NCI-H2196 (cell line): ENCODE measurements around the gene KCNMA1.
A peak's percentile ranks its signal among the peaks of the same experiment; 100 is the strongest.
"Not testable (repeated sequence)": the region's sequence is repeated elsewhere in the genome, so short reads cannot be mapped to it uniquely, and the experiment has no call there.

Experiments
- DNase-seq: peaks from one replicate; lab custom pipeline; 2025; ENCODE audit not compliant: unreplicated experiment; lab: John Stamatoyannopoulos, UW

The KCNMA1 gene

DNA sequence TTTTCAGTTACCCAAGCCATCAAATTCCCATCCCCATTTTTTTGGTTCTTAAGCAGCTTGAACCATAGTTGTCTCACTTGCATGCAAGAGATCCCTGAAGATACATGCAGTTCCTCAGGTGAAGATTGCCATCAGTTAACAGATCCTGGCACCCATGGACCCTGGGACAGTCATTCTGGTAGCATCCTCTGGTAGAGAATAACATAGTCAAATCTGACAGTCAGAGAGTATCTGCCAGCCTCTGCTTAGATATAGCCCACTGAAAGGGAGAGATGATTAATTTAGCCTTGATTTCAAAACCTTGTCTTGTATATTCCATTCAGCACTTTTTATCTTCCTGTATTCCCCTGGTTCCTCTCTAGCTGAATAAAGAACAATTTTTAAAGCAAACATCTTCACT, 280.4 kb downstream of the KCNMA1 start:
- DNase-seq = no peak

DNA sequence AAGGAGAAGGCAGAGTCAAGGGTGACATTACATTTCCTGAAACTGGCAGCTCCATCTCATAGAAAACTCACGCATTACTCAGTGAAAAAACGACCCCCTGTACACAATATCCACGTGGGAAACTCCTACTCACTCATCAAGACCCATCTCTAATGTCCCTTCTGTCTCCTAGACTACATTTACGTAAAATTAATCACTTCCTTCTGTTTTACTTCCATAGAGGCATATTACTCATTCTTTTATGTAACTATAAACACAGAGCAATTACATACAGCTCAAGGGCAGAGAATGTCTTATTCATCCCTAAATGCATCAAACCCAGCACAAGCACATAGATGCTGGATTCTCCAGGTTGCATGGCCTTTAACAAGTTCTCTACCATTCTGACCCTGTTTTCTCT, 281.8 kb downstream of the KCNMA1 start:
- no peak for DNase-seq

DNA sequence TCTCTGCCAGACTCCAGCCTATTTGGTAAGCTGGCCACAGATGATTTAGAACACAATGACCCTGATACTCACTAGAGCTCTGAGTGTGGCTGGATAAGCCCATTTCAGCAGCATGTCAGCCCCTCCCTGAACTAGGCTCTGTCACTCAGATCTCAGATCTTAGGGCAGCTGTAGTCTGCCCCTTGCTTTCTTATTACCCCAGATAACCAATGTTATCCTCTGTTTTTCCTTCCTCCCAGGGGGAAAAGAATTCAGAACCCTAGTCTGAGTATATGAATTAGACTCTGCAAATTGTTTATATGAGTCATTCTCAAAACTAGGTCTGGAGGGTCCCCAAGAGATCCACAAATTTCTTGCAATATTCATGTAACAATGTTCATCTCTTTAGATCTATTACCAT, 286.2 kb downstream of the KCNMA1 start:
- no peak for DNase-seq

DNA sequence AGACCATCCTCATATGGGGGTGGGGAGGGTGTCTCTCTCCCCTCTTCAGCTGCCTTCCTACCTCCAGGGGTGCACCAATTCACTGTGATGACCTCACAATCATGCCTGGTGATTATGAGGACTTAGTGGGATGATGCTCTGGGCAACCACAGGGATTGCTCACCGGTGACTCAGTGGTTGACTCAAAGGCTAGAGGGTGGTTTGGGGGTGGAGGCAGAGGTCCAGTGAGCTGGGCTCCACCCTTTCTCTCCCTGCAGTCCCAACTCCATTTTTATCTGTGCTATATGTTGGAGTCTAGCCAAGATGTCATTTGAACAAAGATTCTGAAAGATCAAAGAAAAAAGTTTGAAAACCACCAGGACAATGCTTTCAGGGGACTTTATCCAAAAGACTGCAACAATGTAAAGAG, 286.9 kb downstream of the KCNMA1 start:
- DNase-seq = no peak

DNA sequence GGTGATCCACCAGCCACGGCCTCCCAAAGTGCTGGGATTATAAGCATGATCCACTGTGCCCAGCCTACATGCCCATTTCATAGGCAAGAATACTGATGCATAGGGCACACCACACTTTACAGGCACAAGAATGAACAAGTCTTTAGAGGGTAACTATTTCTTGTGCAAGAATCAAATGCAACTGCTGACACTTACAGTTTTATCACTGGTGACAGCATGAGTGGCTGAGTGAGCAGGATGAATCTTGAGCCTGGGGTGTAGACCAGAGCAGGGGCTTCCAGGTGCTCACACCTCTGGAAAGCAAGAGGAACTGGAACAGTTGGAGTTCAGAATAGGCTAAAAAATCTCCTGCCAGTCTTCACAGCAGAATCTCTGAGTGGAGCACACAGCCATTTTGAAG, 287.5 kb downstream of the KCNMA1 start:
- no peak for DNase-seq

DNA sequence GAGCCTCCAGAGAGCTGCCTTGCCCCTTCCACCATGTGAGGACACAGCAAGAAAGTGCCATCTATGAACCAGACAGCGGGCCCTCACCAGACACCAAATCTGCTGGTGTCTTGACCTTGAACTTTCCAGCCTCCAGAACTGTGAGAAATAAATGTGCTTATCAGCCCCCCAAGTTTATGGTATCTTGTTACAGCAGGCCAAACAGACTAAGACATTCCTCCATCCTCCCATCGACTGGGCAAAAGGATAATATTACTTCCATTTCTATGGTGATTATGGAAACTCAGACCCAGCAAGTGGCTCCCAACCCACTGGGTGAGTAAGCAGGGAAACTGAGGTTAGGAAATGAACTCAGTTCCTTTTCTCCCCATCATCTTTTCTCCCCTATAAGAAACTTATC, 288.4 kb downstream of the KCNMA1 start:
- DNase-seq = no peak

DNA sequence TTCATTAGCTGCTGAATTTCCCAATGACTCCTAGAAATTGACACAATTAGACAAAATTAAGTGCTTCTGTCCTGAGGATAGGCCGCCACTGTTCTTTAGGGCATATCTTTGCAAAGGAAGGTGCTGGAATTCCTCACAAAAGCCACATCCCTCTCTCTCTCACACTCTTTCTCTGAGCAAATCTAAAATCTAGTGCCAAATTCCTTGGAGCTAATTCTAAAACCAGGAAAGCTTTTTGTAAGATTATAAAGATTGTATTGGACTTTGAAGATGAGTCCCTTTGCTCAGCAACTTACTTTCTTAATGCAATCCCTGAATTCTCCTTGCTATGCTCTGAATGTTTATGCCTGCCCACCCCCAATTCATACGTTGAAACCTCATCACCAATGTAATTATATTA, 288.9 kb downstream of the KCNMA1 start:
- no peak for DNase-seq

DNA sequence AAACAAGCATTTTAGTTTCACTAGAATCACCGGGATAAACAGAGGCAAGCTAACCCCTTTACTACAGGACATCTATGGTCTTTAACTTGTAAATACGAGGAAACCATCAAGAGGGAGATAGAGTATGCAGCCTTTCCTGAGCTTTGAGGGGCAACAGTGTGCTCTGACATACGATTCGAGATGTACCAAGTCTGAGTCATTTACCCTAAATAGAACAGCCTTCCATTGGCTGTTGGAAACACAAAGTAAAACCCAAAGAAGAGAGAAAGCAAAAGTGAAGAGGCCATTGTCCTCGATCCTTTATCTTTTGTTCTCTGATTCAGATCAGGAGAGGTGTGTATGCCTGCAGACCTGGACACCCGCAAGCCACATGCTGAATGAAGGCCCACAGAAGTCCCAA, 289.5 kb downstream of the KCNMA1 start:
- no peak for DNase-seq

DNA sequence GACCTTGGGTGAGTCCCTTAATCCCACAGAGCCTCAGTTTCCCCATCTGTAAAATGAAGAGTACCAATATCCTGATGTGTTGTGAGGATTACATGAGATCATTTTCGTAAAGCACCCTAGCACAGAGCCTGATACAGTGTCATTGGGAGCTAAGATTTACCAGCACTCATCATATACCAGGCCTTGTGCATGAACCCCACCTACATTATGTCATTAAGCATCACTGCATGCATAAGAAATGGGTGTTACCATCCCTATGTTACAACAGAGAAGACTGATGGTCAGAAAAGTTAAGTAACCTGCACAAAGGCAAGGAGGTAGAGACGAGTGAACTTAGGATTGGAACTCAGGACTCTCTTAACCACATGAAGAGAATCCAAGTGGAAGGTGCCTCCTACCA, 290.6 kb downstream of the KCNMA1 start:
- no peak for DNase-seq

DNA sequence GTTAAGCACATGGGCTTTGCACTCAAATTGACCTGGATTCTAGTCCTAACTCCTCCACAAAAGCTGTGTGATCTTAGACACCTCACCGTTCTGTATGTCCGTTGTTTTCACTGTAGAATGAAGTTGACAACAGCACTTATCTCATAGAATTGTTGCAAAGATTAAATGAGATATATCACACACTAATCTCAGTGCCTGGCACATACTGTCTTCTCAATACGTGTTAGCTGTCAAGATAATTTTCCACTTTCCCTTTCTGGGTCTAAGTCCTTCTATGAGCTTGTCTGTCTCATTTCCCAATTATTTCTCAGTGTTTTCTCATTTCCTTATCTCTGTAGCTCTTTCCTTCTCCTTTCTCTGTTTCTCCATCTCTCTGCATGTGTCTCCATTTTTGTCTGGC, 296.6 kb downstream of the KCNMA1 start:
- no peak for DNase-seq

DNA sequence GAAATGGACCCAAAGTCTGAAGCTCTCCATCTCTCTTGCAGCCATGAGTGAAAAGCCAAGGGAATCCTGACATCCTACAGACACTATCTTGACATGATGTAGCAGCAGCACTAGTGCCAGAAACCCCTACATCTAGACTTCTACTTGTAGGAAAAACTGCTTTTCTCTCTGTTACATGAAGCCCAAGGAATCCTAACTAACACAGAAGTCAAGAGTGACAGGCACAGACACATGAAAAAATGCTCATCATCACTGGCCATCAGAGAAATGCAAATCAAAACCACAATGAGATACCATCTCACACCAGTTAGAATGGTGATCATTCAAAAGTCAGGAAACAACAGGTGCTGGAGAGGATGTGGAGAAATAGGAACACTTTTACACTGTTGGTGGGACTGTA, 297.7 kb downstream of the KCNMA1 start:
- DNase-seq = not testable (repeated sequence)

DNA sequence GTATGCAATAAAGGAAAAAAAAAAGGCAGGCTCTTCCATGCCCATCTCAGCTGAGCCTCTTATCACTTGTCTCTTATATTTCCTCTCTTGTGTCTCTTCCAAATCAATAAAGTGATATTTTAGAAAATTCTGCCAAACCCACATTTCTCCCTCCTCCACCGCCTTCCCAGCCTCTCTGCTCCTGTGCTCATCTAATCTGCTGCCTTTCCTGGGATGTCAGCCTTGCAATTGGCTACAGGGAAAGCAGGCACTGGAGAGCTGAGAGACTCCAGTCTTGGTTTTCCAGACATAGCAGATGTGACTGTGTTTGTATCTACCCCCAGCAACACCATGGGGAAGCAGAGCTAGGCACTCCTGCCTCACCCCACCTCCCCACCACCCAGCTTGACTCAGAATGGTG, 298.4 kb downstream of the KCNMA1 start:
- no peak for DNase-seq

DNA sequence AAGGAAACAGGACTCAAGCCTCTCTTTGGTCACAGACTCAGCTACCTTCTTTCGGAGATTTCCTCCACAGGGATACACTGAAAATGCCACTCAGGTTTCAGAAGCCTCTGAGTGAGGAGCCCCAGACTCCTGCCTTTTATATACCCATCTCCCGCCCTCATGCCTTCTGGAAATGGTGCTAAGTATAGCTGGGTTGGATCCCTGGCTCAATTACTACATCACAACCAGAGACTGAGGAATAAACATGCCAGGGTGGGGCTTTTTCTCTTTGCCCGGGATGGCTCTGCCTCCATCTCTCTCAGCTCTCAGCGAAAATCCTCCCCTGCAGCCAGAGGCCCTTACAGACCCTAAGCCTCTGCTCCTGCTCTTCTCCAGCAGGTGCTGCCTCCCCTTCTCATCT, 299.5 kb downstream of the KCNMA1 start:
- no peak for DNase-seq

DNA sequence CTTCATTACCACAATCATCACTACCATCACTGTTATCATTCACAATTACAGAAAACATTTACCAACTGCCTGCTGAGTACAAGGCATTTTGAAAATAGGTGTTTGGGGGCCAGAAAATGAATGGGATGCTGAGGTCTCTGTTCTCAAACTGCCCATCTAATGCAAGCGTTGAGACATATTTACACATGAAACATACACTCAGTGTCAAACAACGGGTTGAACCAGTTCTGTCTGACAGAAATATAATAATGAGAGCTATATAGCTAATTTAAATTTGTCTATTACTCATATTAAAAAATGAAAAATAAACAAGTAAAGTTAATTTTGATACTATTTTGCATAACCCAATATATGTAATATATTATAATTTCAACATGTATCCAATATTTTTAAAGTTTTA, 303.1 kb downstream of the KCNMA1 start:
- DNase-seq = no peak

DNA sequence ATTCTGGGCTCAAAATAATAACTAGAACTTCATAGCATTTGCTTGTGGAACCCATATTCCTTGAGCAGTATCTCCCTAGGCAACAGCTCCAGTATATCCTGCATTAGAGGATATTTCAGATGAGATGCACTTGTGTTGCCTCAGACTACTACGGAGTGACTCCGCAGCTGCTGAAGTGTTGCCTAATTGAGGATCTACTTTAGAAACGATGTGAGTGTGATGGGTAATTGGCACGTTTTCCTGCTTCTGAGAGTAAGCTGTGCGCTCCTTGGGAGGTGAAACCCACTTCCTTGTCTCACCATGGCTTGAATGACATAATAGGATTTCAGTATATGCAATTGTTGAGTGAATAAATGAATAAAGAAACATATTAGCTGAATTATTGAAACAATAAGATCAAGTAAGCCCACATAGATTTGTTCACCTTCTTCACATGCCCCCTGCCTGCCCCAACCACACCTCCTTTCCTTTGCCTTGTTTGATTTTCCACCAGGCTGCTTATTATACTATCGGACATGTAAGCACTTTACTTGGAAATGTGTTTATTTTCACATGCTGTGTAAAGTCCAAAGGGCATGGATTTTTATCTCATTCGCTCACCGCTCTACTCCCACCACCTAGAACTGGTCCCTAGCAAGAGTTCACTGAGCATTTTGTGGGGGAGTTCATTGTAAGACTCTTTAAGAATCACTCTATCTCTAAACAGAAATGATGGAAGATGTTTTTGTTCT, 303.8 kb downstream of the KCNMA1 start:
- no peak for DNase-seq

DNA sequence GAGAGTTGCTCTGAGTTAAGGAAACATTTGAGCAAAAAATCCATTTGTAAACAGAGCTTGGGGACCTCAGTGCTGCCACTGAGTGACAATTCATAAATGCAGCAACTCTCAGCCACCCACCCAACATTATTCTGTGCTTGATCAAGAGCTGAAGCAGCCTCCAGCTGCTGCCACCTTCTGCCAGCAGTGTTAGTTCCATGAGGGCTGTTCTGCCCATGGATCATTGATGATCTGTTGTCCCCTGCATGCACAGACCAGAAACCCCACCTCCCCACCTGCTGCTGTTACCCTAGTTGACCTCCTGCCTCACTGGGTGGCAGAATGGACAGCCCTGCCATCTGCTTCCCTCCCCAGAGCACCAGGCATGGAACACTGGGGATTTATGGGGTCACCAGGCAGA, 305.4 kb downstream of the KCNMA1 start:
- DNase-seq = no peak

DNA sequence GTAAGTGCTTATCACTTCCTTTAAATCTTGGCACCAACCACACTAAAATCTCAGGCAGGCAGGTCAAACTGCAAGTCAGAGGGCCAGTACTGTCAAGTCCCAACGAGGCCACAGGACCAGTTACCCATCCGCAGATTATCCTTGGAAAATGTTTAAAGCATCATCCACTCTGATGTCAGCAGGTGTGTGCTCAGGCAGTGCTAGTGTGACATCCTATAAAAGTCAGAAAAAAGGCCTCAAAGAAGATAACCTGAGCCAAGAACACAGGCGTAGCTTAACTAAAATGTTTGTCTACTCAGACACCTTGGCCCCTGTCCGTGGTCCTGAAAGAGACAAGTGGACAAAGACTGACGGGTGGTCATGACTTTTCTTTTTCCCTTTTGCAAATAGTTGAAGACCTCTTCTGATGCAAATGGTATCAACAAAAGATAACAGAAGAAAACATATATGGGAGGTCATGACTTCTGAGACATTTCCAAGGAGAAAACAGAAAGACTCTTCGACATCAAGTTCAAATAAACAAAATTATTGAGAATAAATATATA, 309.3 kb downstream of the KCNMA1 start:
- DNase-seq = no peak

DNA sequence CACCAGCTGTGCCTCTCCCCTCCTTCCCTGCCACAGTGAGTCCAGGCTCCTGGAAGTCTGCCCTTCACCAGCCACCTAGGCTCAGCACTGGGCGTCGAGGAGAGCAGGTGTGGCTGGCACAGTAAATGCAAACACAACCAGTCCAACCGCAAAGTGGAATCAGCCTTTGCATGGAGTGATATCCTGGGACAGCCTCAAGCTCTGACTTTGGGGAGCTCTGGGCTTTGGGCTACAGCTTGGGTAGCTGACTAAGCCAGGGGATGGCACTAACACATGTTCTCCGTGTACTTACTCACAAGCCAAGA, 312.4 kb downstream of the KCNMA1 start:
- DNase-seq = peak; percentile 60

DNA sequence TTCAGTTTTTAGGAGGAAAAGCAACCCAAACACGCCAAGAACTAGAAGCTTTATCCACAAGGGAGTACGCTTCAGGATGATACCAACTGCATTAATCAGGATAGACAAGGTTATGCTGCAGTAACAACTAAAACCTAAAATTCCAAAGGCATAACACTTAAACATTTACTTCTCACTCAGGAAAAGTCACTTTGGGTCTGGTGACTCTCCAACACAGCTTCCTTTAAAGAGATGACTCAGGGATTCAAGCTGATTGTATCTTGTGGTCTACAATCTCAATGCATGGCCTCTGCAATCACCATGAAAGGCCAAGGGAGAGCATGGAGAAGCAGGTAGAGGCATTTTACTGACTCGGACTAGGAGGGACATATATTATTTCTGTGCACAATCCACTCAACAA, 315.8 kb downstream of the KCNMA1 start:
- DNase-seq = no peak

DNA sequence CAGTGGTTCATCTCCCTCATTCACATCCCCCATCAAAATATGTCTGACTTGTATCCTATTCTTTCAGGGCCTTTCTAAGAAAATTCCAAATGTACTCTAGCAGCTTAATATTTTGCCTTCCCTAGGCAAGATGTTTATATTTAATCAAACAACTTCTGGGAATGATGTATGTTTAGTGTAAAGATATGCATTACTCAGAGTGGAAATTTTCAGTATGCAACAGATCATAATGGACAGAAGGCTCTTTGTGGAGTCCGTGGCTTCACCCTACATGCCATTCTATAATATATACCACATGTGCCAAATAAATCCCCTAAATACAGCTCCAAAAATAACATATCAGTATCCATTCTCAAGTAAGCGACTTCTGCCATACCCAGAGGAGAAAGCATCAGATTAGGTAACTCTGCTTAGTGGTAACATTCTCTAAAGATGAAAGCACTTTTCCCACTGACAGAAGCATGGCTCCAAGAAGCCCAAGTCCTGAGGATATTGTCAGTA, 316.6 kb downstream of the KCNMA1 start:
- DNase-seq = no peak

DNA sequence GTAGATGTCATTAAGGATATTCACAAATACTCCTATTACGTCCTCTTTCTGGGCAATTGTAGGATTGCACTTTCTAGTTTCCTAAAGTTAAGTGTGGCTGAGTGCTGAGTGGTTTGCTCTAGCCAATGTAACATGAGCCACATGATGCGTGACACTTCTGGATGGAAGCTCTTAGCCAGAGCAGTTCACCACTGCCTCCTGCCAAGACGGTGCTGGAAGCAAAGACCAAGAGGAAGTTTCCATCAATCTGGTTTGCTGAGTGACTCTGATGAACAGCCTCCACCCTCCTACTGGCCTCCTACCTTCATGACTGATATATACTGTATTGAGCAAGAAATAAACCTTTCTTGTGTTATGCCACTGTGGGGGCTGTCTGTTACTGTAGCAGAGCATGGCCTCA, 318.1 kb downstream of the KCNMA1 start:
- no peak for DNase-seq

DNA sequence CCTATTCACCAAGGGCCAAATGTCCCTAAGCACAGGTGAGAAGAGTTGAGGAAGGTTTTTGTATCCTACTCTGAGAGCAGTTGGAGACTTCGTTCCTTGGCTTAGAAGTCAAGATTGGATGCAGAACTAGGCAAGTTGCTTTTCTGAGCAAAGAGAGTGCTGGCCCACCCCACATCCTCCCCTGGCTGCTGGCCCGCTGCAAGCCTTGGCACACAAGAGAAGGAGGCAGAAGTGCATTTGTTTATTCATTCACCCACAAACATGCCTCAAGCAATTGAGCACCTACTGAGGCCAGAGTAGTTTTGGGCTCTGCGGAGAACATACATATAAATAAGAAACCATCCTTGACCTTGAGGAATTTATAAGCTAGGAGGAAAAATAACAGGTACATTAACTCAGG, 318.9 kb downstream of the KCNMA1 start:
- no peak for DNase-seq

DNA sequence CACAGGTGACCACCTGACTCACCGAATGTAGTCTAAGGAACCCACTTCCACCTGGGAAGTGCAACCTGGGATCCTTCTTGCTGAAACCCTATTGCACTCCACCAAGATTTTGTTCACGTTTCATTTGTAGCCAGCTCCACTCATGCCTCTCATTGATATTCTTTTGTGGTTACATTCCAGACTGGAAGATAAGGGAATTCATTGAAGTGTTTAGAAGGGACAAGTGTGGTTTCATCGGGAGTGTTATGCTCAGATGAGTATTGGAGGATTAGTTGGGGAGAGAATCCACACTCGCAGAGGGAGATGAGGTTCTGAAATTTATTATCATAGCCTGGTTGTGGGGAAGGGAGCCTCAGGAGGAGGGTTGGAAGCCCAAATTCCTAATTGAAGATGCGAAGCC, 320.4 kb downstream of the KCNMA1 start:
- DNase-seq = no peak
